ENCODE measurements around the gene CELF4.
"Not testable (repeated sequence)": the region's sequence is repeated elsewhere in the genome, so short reads cannot be mapped to it uniquely, and the experiment has no call there.

CELF4 gene

GRCh38 chr18:37489011-37489410, 76.6 kb downstream of the CELF4 start:
- no peak for DNase-seq

GRCh38 chr18:37487400-37487867, 78.2 kb downstream of the CELF4 start:
- no peak for DNase-seq

DNA sequence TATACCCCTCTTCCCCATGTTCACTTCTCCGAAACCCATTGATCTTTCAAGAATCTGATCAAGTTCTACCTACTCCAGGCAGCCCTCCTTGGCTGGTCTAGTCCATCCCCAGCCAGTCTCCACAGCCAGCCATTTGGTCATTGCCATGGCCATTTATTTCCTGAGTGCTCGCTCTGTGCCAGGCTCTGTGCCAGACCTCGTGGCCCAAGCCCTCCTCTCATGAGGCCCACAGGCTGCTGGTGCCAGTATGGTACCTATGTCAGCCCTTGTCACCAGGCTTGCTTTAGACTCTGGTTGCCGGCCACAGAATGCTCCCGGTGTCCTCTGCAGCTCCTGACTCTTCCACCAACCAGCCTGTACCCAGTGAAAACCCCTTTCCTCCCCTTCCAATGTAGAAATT, 78.8 kb downstream of the CELF4 start:
- DNase-seq: no peak

- no peak for DNase-seq
Observed at GRCh38 chr18:37484983-37485834, 80.4 kb downstream of the CELF4 start.

DNA sequence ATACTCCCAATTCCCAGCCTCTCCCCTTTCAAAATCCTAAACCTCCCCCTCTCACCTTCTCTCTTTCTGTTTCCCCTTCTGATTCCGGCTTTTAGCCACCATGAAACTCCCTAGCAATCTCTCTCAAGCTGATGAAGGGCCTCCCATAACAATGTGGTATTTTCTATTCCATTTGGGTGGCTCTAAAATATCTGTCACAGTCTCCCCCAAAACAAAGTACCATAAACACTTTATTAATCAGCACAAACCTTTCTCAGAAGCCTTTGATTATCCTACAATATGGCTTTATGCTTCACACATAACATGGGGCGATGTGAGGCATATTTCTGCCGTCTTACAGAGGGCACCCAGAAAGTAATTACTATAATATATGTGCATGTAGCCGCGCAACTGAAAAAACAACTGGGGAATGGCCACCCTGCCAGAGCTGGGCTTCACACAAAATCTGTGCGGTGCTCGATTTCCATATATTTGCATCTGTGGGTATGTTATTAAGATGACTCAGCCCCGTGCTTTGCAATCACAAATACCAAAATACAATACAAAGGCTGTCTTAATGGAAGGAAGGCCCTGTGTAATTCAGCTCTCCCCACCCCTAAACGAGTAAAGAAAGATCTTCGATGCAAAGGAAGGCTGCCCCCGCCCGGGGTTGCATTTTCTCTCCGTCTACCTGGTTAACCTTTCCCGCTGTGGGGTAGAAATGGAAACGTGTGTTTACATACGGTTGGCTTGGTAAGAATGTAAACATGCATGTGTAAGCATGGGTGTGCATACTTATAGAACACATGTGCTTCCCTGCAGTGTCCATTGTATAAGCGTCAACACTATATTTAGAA, 81.4 kb downstream of the CELF4 start:
- DNase-seq: no peak

GRCh38 chr18:37483221-37483971, 82.2 kb downstream of the CELF4 start:
- DNase-seq: no peak

GRCh38 chr18:37482433-37482832, 83.2 kb downstream of the CELF4 start:
- DNase-seq: no peak

DNA sequence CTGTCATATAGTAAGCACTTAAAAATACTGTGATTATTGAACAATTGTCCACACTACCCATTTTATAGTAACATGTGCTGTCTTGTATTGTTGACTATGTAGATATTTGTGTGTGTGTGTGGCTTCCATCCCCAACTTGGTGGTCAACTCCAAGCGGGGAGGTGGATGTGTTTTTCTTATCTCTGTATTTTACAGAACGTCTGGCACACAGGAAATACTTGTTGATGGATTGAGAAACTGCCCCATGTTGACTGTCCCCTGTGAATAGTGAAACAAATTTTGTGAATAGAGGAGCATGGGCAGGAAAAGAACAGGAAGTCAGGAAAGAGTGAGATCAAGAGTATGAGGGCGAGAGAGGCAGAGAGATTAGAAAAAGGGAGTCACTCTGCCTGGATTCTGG, 83.6 kb downstream of the CELF4 start:
- no peak for DNase-seq

DNA sequence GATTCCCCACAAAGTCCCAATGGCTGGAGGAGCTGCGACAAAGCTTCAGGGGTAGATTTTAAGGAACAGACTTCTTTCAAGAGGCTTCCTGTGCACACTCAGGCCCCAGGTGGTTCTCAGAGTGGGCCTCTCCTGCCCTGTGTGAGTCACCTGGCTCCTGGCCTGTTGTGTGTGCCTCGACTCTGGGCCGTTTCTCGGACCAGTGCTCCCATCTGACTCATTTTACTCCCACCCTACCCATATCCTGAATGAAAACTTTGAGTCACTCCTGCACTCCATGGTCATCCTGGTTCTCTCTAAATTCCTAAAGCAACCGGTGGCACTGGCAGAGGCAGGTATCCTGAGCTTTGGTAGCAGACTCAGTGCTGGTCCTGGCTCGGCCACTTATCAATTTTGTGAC, 84.1 kb downstream of the CELF4 start:
- no peak for DNase-seq

DNA sequence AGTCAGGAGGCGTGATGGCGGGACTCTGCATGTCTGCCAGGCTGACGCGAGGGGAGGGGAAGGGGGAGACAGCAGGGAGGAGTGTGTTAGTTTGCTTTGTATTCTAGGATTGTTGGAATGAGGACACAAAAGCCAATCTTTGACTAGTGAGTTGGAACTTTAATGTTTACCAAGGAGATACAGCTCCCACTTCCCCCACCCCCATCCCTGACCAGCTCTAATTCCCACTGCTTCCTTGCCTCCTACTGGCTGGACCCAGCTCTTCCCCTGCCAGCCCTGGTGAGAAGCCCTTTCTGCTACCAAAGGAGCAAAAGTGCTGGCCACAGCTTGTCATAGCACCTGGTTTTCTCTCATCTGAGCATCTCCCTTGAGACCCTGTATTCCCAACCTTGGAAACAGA, 84.5 kb downstream of the CELF4 start:
- DNase-seq: no peak

GRCh38 chr18:37476611-37477295, 88.8 kb downstream of the CELF4 start:
- DNase-seq: no peak

DNA sequence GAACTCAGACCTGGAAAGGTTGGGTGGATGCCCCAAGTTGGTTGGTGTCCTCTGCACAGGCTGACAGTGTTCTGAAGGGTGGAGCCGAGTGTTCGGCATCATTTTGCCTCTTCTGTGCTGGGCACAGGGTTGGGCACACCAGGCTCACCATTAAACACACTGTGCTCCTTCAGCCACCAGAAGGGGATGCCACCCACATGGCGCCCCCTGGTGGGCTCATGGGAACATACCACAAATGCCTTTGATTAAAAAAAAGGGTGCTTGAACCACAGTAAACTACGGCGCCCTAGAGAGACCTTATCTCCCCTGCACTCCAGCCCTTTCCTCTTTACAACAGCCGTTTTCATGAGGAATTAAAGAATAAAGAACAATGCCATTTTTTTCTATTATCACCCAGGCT, 89.4 kb downstream of the CELF4 start:
- DNase-seq: no peak

GRCh38 chr18:37473195-37473840, 92.3 kb downstream of the CELF4 start:
- DNase-seq: no peak

DNA sequence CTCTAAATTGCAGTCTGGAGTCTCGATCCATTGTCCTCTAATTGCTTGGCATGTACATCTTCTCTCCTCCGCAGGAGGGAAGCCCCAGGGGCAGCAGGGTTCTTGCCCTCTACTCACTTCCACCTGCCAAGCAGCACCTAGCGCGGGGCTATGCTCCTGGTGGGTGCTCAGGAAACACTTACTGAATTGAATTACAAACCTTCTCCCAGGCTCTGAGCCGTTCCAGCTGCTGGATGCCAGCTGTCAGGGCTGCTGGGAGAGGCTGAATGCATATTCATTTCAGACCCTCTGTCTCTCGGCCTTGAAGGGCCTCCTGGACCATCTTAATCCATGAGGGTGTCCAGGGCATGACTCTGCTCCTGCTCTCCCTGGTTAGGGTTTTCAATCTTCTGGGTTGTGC, 94.0 kb downstream of the CELF4 start:
- DNase-seq: no peak

- no peak for DNase-seq
Observed at GRCh38 chr18:37470986-37471385, 94.6 kb downstream of the CELF4 start.

- DNase-seq: no peak
Observed at GRCh38 chr18:37467002-37467662, 98.5 kb downstream of the CELF4 start.

- DNase-seq: no peak
Observed at GRCh38 chr18:37465958-37466357, 99.6 kb downstream of the CELF4 start.

DNA sequence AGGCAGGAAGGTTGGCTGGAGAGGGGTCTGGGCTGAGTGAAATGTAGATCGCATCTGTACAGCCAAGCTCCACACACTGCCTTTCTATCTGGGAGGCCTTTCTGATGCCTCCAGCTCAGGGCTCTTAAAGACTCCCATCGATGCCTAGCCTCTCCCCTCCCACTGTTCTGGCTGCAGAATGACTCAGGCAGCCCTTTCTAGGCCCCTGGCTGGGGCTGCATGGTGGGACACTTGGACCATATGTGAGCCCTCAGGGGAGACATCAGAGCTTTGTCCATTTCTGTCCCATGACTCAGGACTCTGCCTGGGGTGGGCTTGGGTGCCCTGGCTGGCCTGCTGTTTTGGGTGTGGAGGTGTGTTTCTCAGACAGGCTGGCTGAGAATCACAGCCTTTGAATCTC, 101.3 kb downstream of the CELF4 start:
- no peak for DNase-seq

DNA sequence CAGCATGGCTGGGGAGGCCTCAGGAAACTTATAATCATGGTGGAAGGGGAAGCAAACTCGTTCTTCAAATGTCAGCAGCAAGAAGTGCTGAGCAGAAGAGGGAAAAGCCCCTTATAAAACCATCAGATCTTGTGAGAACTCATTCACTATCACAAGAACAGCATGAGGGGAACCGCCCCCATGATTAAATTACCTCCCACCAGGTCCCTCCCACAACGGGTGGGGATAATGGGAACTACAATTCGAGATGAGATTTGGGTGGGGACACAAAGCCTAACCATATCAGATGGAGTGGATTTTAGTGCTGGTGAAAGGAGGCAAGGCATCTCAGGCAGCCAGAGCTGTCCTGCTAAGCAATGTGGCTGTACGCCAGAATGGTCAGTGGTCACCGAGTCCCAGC, 104.3 kb downstream of the CELF4 start:
- not testable (repeated sequence) for DNase-seq

- no peak for DNase-seq
Observed at GRCh38 chr18:37460604-37461003, 105.0 kb downstream of the CELF4 start.

DNA sequence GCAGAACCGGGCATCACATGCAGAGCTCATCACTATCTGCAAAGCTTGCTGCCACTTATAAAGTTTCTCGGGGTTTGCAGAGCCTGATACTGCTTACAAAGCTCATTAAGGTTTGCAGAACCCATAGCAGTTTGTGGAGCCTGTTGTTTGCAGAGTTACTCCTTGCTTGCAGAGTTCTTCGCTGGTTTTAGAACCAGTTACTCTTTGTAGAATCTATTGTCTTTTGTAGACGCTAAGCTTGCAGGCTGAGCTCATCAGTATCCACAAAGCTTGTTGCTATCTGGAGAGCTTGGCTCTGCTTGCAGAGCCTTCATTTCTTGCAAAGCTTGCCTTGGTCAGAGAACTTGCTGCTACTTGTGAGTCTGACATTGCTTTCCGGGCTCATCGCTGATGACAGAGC, 106.9 kb downstream of the CELF4 start:
- no peak for DNase-seq

- no peak for DNase-seq
Observed at GRCh38 chr18:37457753-37458152, 107.8 kb downstream of the CELF4 start.

Measured in CD4-positive, alpha-beta T cell treated with Interferon alpha-2 for 1 hour (primary cell).